ENCODE data around the gene DLG2. TPM values are rescaled to one million over a fixed set of nuclear protein-coding genes. Genes with fewer than 3 reads are reported as not detected.
A peak's percentile ranks its signal among the peaks of the same experiment; 100 is the strongest.

DLG2 gene
- total and polyA plus RNA-seq, 11 donors = 2.4 to 13.9 (median 7.1) TPM

DNA sequence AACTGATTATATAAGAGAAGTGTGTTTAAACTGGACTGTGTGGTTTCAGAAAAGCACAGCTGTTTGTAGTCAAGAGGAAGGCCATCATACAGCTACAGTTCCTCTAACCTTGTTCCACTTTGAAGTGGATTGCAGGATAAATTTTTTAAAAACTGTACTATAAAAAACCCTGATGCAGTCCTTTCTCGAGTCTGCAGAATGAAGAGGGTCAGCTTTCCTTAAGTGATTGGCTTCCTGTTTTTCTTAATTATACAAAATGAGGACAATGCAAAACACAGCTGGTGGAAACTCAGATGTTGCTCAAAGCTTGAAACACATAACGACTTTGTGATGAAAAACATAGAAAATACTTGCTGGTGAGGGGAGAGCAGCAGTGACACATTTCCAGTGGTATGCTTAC, 1060.5 kb downstream of the DLG2 start:
- WGBS, 4 donors = 22 to 46% (median 37%) methylated on average over 2 of the region's 2 CpGs
- Histone ChIP-seq H3K27me3 (no peaks in the 10 kb centered on the region), H3K36me3 (no peaks in the 10 kb centered on the region), H3K4me3 (no peak overlapping the region), H3K27ac (no peak overlapping the region), H3K9me3 (peaks cover 0 to 23% (median 2%) of the 10 kb centered on the region in 12 donors), H3K4me1 (no peaks in the 10 kb centered on the region)
- ATAC-seq (no peak), DNase-seq (no peak)
- TF ChIP-seq POLR2A (IDR thresholded peaks at IDR 0.05) = no peak
- TF ChIP-seq, protein P1, sequence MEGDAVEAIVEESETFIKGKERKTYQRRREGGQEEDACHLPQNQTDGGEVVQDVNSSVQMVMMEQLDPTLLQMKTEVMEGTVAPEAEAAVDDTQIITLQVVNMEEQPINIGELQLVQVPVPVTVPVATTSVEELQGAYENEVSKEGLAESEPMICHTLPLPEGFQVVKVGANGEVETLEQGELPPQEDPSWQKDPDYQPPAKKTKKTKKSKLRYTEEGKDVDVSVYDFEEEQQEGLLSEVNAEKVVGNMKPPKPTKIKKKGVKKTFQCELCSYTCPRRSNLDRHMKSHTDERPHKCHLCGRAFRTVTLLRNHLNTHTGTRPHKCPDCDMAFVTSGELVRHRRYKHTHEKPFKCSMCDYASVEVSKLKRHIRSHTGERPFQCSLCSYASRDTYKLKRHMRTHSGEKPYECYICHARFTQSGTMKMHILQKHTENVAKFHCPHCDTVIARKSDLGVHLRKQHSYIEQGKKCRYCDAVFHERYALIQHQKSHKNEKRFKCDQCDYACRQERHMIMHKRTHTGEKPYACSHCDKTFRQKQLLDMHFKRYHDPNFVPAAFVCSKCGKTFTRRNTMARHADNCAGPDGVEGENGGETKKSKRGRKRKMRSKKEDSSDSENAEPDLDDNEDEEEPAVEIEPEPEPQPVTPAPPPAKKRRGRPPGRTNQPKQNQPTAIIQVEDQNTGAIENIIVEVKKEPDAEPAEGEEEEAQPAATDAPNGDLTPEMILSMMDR (IDR thresholded peaks at IDR 0.05) = no peak
- intact Hi-C loops (cut with DNase I) = loop anchor here in 1 of 10 donors (10.0 kb wide), 1 partner anchor 148 kb away; no protein-coding TSS in a partner anchor

DNA sequence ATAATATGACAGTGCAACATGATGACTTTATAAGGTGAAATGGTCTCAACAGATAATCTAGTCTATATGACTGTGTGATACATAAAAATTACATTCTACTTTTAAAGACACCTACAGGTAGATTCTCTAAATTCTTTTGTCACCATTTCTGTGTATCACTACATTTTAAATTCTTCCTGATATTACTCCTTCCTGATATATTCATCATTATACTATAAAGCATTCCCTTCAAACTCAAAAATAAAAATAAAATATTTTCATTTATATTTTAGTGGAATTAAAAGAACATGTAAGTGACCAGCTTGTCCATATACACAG, 1062.3 kb downstream of the DLG2 start:
- no peaks in the 10 kb centered on the region for H3K36me3 ChIP-seq
- no peak for ATAC-seq
- no peak for DNase-seq
- H3K9me3 ChIP-seq = peaks cover 0 to 13% (median 0%) of the 10 kb centered on the region in 12 donors
- no peaks in the 10 kb centered on the region for H3K27me3 ChIP-seq
- no peak overlapping the region for H3K4me3 ChIP-seq
- no peak overlapping the region for H3K27ac ChIP-seq
- intact Hi-C loops (cut with DNase I) = loop anchor here in 2 of 10 donors (2.0 to 10.0 kb wide), 2 partner anchors 148 to 150 kb away; no protein-coding TSS in a partner anchor
- TF ChIP-seq POLR2A (IDR thresholded peaks at IDR 0.05) = no peak
- TF ChIP-seq, protein P1 (IDR thresholded peaks at IDR 0.05) = peak in 1 of 12 donors; percentile 1
- no peaks in the 10 kb centered on the region for H3K4me1 ChIP-seq

DNA sequence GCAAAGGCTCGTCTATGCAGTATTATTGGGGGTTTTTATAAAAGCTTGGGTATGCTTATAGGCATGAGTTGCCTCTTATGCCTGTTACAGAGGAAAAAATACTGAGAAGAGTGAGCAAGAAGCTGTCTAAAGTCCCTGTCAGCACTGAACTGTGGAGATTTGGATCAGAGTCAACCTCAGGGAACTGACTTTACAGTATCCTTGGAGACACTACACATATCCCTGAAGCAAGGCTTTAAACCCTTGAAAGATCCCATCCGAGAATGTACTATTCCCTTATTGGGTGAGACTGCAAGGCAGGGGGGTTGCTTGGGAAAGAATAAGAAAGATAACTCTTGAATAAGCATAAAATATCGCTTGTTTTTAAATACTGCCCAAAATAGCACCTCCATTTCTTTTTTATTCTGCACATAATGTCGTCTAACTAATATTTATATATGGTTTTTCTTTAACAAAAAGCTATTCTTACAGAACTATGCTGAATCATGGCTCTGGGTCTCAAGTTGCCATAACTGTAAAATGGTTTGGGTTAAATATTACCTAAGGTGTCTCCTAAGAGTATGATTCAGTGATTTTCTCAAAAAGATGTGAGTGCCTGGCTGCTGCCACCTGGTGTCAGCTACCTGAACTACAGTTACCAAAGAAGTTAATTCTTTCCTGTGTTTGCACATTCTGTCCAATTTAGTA, 1062.8 kb downstream of the DLG2 start:
- no peak for TF ChIP-seq POLR2A (IDR thresholded peaks at IDR 0.05)
- TF ChIP-seq, protein P1 (IDR thresholded peaks at IDR 0.05) = peak; percentile 51 to 89 (median 78)
- intact Hi-C loops (cut with DNase I) = loop anchor here in 2 of 10 donors (2.0 to 10.0 kb wide), 2 partner anchors 148 to 150 kb away; no protein-coding TSS in a partner anchor
- Histone ChIP-seq H3K9me3 (peaks cover 0 to 8% (median 0%) of the 10 kb centered on the region in 12 donors), H3K4me3 (no peak overlapping the region), H3K27me3 (no peaks in the 10 kb centered on the region), H3K36me3 (no peaks in the 10 kb centered on the region), H3K4me1 (no peaks in the 10 kb centered on the region), H3K27ac (no peak overlapping the region)
- WGBS, 4 donors = 61 to 74% (median 72%) methylated on average over 4 of the region's 4 CpGs
- DNase-seq = no peak
- ATAC-seq = no peak

GRCh38 chr11:84563356-84563755, 1063.8 kb downstream of the DLG2 start:
- H3K36me3 ChIP-seq = no peaks in the 10 kb centered on the region
- no peak overlapping the region for H3K27ac ChIP-seq
- intact Hi-C loops (cut with DNase I) = loop anchor here in 1 of 10 donors (10.0 kb wide), 1 partner anchor 151 kb away; no protein-coding TSS in a partner anchor
- H3K4me1 ChIP-seq = no peaks in the 10 kb centered on the region
- no peak overlapping the region for H3K4me3 ChIP-seq
- H3K27me3 ChIP-seq = no peaks in the 10 kb centered on the region
- ATAC-seq = no peak
- no peak for TF ChIP-seq POLR2A (IDR thresholded peaks at IDR 0.05)
- TF ChIP-seq, protein P1 (IDR thresholded peaks at IDR 0.05) = no peak
- H3K9me3 ChIP-seq = no peaks in the 10 kb centered on the region
- no peak for DNase-seq
- 66 to 82% (median 78%) methylated on average over 2 of the region's 2 CpGs for WGBS, 4 donors
